WTC11 (cell line): ENCODE measurements around the gene PIGX.

Source experiments
- ATF2 ChIP-seq: sonication (generic); formaldehyde crosslinking; IDR thresholded peaks from 2 replicates; pipeline ENCODE4 v1.8.1; 2022; ENCODE audit warnings: low read depth, missing genetic modification reagents, borderline replicate concordance
- CREB1 ChIP-seq: sonication (generic); formaldehyde crosslinking; IDR thresholded peaks from 2 replicates; pipeline ENCODE4 v1.8.0; 2023; ENCODE audit warnings: mild to moderate bottlenecking, missing genetic modification reagents
- CTCF ChIP-seq: fragments of 200-600 bp; IDR thresholded peaks from 2 replicates; pipeline ENCODE4 v1.8.0; 2022; ENCODE audit warnings: antibody characterized with exemption
- ETV6 ChIP-seq: sonication (generic); formaldehyde crosslinking; IDR thresholded peaks from 2 replicates; pipeline ENCODE4 v1.8.1; 2022; ENCODE audit warnings: mild to moderate bottlenecking, missing genetic modification reagents
- FOXP1 ChIP-seq: sonication (generic); formaldehyde crosslinking; IDR thresholded peaks from 2 replicates; pipeline ENCODE4 v1.8.0; 2022; ENCODE audit warnings: missing genetic modification reagents, mild to moderate bottlenecking, moderate library complexity, borderline replicate concordance
- FOXP4 ChIP-seq: sonication (generic); formaldehyde crosslinking; IDR thresholded peaks from 2 replicates; pipeline ENCODE4 v1.8.0; 2022; ENCODE audit warnings: mild to moderate bottlenecking, missing genetic modification reagents
- JUN ChIP-seq: sonication (generic); formaldehyde crosslinking; IDR thresholded peaks from 2 replicates; pipeline ENCODE4 v1.8.0; 2023; ENCODE audit warnings: mild to moderate bottlenecking, missing genetic modification reagents
- RELA ChIP-seq: sonication (generic); formaldehyde crosslinking; IDR thresholded peaks from 2 replicates; pipeline ENCODE4 v1.8.1; 2022; ENCODE audit warnings: missing genetic modification reagents, mild to moderate bottlenecking, borderline replicate concordance
- STAT6 ChIP-seq: sonication (generic); formaldehyde crosslinking; conservative IDR thresholded peaks from 2 replicates; pipeline ENCODE4 v1.8.1; 2023; ENCODE audit warnings: mild to moderate bottlenecking, low read depth, missing genetic modification reagents, moderate library complexity
- TEAD4 ChIP-seq: sonication (generic); formaldehyde crosslinking; IDR thresholded peaks from 2 replicates; pipeline ENCODE4 v1.8.0; 2022; ENCODE audit warnings: mild to moderate bottlenecking, missing genetic modification reagents
- ZSCAN18 ChIP-seq: fragments of 250-450 bp; sonication (Bioruptor Pico); IDR thresholded peaks from 2 replicates; pipeline ENCODE4 v2.1.2; 2022; ENCODE audit warnings: mild to moderate bottlenecking, moderate library complexity
- TF ChIP-seq, protein P1 (sequence below): sonication (generic); formaldehyde crosslinking; IDR thresholded peaks from 2 replicates; pipeline ENCODE4 v1.8.1; 2023; ENCODE audit warnings: mild to moderate bottlenecking, missing genetic modification reagents, moderate library complexity
- TF ChIP-seq, protein P2 (sequence below): sonication (generic); formaldehyde crosslinking; IDR thresholded peaks from 2 replicates; pipeline ENCODE4 v1.8.0; 2022; ENCODE audit warnings: mild to moderate bottlenecking, missing genetic modification reagents

- TF ChIP-seq TEAD4 (CRISPR knock-in tag) (no peak), CREB1 (CRISPR knock-in tag) (no peak), FOXP4 (CRISPR knock-in tag) (no peak), FOXP1 (CRISPR knock-in tag) (no peak), JUN (CRISPR knock-in tag) (no peak), RELA (no peak), CTCF (no peak), ATF2 (no peak), STAT6 (CRISPR knock-in tag) (no peak), ZSCAN18 (CRISPR knock-in tag) (no peak), ETV6 (CRISPR knock-in tag) (no peak)
- TF ChIP-seq, protein P1, sequence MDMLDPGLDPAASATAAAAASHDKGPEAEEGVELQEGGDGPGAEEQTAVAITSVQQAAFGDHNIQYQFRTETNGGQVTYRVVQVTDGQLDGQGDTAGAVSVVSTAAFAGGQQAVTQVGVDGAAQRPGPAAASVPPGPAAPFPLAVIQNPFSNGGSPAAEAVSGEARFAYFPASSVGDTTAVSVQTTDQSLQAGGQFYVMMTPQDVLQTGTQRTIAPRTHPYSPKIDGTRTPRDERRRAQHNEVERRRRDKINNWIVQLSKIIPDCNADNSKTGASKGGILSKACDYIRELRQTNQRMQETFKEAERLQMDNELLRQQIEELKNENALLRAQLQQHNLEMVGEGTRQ (CRISPR knock-in tag): no peak
- TF ChIP-seq, protein P2, sequence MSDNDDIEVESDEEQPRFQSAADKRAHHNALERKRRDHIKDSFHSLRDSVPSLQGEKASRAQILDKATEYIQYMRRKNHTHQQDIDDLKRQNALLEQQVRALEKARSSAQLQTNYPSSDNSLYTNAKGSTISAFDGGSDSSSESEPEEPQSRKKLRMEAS (CRISPR knock-in tag): no peak
Measured at GRCh38 chr3:196756732-196757131, 44.6 kb downstream of the PIGX start.
